Kasumi-1 (cell line): ENCODE data around the gene PTGES.
"Not testable (repeated sequence)": the region's sequence is repeated elsewhere in the genome, so short reads cannot be mapped to it uniquely, and the experiment has no call there.

Source experiments
- DNase-seq, 2 experiments: peaks; one replicate each; lab custom pipeline; 2025; lab: John Stamatoyannopoulos, UW

PTGES gene

GRCh38 chr9:129770741-129771140 lies 17.9 kb upstream of the PTGES start:
- DNase-seq: no peak

GRCh38 chr9:129769669-129770068 lies 16.8 kb upstream of the PTGES start:
- DNase-seq: no peak

- DNase-seq: no peak
Measured at GRCh38 chr9:129768486-129768885, 15.6 kb upstream of the PTGES start.

GRCh38 chr9:129765764-129766317 lies 13.0 kb upstream of the PTGES start:
- DNase-seq: no peak

GRCh38 chr9:129762985-129763926 lies 10.4 kb upstream of the PTGES start:
- no peak for DNase-seq

- DNase-seq: not testable (repeated sequence)
Measured at GRCh38 chr9:129762370-129762984, 9.6 kb upstream of the PTGES start.

GRCh38 chr9:129761901-129762369 lies 9.1 kb upstream of the PTGES start:
- no peak for DNase-seq

GRCh38 chr9:129761293-129761900 lies 8.6 kb upstream of the PTGES start:
- no peak for DNase-seq

GRCh38 chr9:129760784-129761183 lies 7.9 kb upstream of the PTGES start:
- not testable (repeated sequence) for DNase-seq

GRCh38 chr9:129759804-129760502 lies 7.1 kb upstream of the PTGES start:
- DNase-seq: no peak

- DNase-seq: no peak
Measured at GRCh38 chr9:129759319-129759718, 6.5 kb upstream of the PTGES start.

- DNase-seq: no peak
Measured at GRCh38 chr9:129757045-129757444, 4.2 kb upstream of the PTGES start.

GRCh38 chr9:129756191-129756590 lies 3.3 kb upstream of the PTGES start:
- no peak for DNase-seq

- DNase-seq: no peak
Measured at GRCh38 chr9:129755151-129755550, 2.3 kb upstream of the PTGES start.

GRCh38 chr9:129751841-129752801 lies 721 bp downstream of the PTGES start:
- no peak for DNase-seq

GRCh38 chr9:129750013-129750638 lies 2.7 kb downstream of the PTGES start:
- no peak for DNase-seq

- DNase-seq: no peak
Measured at GRCh38 chr9:129749575-129749974, 3.3 kb downstream of the PTGES start.

- DNase-seq: not testable (repeated sequence)
Measured at GRCh38 chr9:129749052-129749451, 3.8 kb downstream of the PTGES start.

- DNase-seq: no peak
Measured at GRCh38 chr9:129748249-129748648, 4.6 kb downstream of the PTGES start.
